AG10803 (cell line): ENCODE data around the gene TMEM247.
A peak's percentile ranks its signal among the peaks of the same experiment; 100 is the strongest.

Experiments
- DNase-seq: peaks from one replicate; pipeline ENCODE4 v3.0.0; 2010; ENCODE audit warnings: low read depth
- H3K4me3 ChIP-seq: 2 replicates; pipeline ENCODE4 v1.5.1; 2011; ENCODE audit warnings: mild to moderate bottlenecking, low read length, control low read depth
- TF ChIP-seq, protein P1 (sequence below): conservative IDR thresholded peaks from 2 replicates; pipeline ENCODE4 v1.5.1; 2011; ENCODE audit warnings: mild to moderate bottlenecking, low read length, control low read depth, inconsistent platforms

TMEM247 gene

DNA sequence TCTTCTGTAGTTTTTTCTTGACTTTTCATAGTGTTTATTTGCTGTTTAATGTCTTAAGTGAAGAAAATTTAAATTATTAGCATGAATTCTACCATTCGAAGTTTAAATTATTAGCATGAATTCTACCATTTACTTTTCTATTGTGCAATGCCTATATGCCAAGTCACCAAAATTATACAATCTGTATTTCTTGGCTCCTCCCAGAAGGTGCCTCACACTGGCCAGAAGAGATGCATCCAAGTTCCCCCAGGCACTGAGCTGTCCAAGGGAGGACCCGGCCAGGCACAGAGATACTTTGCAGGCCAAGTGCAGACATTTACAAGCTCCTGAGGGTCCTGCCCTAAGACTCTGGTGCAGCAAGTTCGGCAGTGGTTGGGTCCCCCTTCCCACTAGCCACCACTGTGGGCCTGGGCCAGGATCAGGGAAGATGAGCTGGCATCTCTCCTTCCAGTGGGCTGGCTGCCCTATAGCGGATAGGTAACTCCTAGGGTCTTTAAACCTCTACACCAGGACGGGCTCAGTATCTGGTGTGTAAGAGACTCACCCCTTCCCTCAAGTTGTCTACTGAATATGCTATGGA is 31.3 kb downstream of the TMEM247 start:
- no peak for DNase-seq
- TF ChIP-seq, protein P1, sequence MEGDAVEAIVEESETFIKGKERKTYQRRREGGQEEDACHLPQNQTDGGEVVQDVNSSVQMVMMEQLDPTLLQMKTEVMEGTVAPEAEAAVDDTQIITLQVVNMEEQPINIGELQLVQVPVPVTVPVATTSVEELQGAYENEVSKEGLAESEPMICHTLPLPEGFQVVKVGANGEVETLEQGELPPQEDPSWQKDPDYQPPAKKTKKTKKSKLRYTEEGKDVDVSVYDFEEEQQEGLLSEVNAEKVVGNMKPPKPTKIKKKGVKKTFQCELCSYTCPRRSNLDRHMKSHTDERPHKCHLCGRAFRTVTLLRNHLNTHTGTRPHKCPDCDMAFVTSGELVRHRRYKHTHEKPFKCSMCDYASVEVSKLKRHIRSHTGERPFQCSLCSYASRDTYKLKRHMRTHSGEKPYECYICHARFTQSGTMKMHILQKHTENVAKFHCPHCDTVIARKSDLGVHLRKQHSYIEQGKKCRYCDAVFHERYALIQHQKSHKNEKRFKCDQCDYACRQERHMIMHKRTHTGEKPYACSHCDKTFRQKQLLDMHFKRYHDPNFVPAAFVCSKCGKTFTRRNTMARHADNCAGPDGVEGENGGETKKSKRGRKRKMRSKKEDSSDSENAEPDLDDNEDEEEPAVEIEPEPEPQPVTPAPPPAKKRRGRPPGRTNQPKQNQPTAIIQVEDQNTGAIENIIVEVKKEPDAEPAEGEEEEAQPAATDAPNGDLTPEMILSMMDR = no peak
- H3K4me3 ChIP-seq = no peak overlapping the region

DNA sequence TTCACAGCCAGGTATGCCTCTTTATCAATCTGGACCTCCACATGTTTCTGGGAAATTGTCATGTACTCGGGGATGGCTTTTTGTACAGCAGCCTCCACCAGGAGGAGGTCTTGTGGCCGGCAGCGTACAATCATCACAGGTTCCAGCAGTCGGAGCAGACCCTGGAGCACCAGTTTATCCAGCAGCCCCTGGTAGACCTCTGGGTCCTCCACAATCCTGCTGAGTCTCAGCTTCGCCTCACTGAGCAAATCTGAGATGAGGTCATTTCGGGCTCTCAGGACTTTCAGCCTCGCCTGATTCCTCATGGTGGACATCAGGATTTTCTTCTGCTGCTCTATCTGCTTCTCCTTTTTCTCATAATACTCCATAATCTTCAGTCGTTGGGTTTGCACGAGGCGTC is 32.8 kb downstream of the TMEM247 start:
- no peak overlapping the region for H3K4me3 ChIP-seq
- no peak for DNase-seq
- TF ChIP-seq, protein P1 = no peak

DNA sequence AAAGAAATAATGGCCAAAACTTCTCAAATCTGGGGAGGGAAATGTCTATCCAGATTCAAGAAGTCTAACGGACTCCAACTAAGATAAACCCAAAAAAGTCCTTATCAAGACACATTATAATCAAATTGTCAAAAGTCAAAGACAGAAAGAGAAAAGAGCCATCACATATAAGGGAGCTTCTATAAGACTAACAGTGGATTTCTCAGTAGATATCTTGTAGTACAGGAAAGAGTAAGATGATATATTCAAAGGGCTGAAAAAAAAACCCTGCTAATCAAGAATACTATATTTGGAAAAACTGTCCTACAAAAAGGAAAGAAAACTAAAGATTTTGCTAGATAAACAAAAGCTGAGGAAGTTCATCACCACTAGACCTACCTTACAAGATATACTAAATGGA is 35.4 kb downstream of the TMEM247 start:
- DNase-seq = no peak
- TF ChIP-seq, protein P1 = no peak
- no peak overlapping the region for H3K4me3 ChIP-seq

DNA sequence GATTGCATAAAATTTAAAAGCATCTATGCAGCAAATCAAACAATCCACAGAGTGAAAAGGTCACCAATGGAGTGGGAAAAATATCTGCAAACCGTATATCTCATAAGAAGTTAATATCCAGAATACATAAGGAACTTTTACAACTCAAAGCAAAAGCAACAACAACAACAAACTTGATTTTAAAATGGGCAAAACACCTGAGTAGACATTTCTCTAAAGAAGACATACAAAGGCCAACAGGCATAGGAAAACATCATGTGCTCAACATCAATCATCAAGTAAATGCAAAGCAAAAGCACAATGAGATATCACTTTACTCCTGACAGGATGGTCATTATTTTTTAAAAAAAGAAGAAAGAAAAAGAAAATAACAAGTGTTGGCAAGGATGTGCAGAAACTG is 38.1 kb downstream of the TMEM247 start:
- H3K4me3 ChIP-seq = no peak overlapping the region
- TF ChIP-seq, protein P1 = no peak
- DNase-seq = no peak

DNA sequence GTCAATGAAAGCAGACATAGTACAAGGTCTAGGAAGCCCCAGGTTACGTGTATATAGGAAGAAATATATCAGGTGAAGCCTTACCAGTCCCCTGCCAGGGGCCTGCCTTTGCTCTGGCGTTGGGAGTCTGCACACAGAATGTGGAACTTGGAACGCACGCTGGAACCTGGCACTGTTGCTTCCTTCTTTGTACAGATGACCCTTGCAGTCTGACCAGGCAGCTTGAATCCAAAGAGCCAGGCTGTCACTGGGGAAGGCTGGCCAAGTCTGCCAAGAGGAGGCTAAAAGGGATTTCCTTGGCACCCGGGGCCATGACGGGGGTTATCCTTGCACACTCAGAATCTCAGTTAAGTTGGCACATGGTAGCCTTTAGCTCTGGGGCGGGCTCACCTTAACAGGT is 39.5 kb downstream of the TMEM247 start:
- TF ChIP-seq, protein P1 = no peak
- DNase-seq = no peak
- H3K4me3 ChIP-seq = no peak overlapping the region

DNA sequence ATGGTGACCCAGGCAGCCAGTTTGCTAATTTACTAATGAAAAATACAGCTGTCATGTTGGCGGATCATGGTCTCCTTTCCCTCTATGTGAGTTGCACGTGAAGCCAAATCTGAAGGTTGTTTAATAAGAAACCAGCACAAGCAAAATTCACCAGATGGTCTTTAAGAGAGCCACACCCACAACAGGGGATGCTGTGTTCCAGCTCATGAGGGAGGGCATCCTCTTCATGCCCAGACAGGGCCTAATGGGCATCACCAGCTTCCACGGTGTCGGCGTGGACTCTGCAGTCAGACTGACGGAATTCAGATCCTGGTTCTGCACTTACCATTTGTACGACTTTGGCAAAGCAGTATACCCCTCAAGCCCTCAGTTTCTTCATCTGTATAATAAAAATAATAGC is 39.9 kb downstream of the TMEM247 start:
- H3K4me3 ChIP-seq = no peak overlapping the region
- DNase-seq = no peak
- TF ChIP-seq, protein P1 = no peak

DNA sequence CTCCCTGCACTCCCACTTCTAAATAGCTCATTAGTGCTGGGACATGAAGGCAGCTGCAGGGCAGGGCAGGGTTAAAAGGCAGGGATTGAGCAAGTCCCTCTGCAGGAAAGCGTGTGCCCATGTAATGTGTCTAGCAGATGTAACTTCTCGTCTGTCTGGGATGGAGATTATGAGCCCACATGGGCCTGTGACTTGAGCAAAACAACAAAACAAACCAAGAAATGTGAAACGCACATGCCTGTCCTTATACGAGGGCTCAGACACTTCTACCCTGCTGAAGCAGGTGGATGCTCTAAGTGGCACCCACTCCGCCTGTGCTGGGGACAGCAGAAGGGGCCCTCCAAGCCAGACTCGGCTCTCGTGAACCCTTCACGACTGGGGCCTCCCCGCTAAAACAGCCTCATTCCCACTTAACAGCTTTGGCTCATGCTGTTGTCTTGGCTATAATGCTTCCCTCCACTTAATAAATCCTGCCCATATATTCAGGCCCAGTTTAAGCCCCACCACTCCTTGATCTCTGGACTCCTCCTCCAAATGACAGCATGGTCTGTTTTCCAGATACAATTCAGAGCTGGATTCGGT is 40.9 kb downstream of the TMEM247 start:
- TF ChIP-seq, protein P1 = no peak
- H3K4me3 ChIP-seq = no peak overlapping the region
- peak; percentile 67 for DNase-seq
